Transverse colon (tissue), 3 donors: ENCODE data around the gene TIMM22.

Experiments used
- EP300 ChIP-seq: sonication (generic); formaldehyde crosslinking; IDR thresholded peaks from one replicate; pipeline ENCODE4 v1.6.1; 2017; ENCODE audit warnings: antibody characterized with exemption, low read depth
- TF ChIP-seq, protein P1 (sequence below), 5 experiments: fragments of 200-600 bp in 3 of 5; fragments of 450-650 bp in 2 of 5; sonication (generic) in 3 of 5; IDR thresholded peaks; 1 replicate in 2 of 5; 2 replicates in 3 of 5; pipeline ENCODE4 v1.5.1; 2016 to 2017; ENCODE audit warnings: antibody characterized with exemption in 5 of 5, inconsistent platforms in 3 of 5, mild to moderate bottlenecking in 2 of 5, moderate library complexity in 1 of 5

DNA sequence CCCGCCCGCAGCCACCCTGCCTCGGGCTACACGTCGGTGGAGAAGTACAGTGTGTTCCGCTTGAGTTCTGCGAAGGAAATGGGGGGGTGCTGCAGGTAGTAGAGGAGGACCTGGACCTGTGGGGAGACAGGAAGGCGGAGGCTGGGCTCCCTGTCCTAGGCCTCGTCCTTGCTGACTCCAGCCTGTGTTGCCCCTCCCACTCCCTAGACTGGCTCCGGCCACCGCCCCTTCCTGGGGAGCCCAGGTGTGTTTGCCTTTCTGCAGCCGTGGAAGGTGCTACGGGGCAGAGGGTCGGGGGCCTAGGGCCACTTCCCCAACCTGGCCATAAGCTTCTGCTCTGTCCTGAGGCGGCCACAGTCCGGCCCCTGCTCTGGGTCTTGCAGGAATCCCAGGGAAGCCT is 9.1 kb downstream of the TIMM22 start:
- TF ChIP-seq EP300 = no peak
- TF ChIP-seq, protein P1, sequence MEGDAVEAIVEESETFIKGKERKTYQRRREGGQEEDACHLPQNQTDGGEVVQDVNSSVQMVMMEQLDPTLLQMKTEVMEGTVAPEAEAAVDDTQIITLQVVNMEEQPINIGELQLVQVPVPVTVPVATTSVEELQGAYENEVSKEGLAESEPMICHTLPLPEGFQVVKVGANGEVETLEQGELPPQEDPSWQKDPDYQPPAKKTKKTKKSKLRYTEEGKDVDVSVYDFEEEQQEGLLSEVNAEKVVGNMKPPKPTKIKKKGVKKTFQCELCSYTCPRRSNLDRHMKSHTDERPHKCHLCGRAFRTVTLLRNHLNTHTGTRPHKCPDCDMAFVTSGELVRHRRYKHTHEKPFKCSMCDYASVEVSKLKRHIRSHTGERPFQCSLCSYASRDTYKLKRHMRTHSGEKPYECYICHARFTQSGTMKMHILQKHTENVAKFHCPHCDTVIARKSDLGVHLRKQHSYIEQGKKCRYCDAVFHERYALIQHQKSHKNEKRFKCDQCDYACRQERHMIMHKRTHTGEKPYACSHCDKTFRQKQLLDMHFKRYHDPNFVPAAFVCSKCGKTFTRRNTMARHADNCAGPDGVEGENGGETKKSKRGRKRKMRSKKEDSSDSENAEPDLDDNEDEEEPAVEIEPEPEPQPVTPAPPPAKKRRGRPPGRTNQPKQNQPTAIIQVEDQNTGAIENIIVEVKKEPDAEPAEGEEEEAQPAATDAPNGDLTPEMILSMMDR (IDR thresholded peaks at IDR 0.05) = no peak
